IMR-90 (cell line): Measurements from ENCODE around the gene WWC2. TPM values are rescaled to one million over a fixed set of nuclear protein-coding genes. Genes with fewer than 3 reads are reported as not detected.

Source experiments
- ATAC-seq: fragments of 200-7000 bp; cut with Tn5 transposase; 2 replicates; pipeline ENCODE4 v1.9.1; 2020; ENCODE audit warnings: low read depth, mild to moderate bottlenecking, moderate library complexity
- BruUV-seq: library from RNA; stranded (reverse); fragments of 400-500 nt; replicated peaks from 2 replicates; lab custom pipeline; 2021; lab: Mats Ljungman, UMichigan
- CTCF ChIA-PET: fragments of 300-600 bp; formaldehyde crosslinking; extraction: SDS; loops from one replicate; lab custom pipeline; 2021; ENCODE audit warnings: antibody characterized with exemption; lab: Yijun Ruan, JAX
- POLR2A ChIA-PET: fragments of 300-600 bp; sonication (Branson Sonifier 250); formaldehyde crosslinking; loops from one replicate; lab custom pipeline; 2022; ENCODE audit warnings: antibody characterized with exemption; ENCODE audit not compliant: unreplicated experiment; lab: Charles Lee
- DNase-seq: peaks from one replicate; pipeline ENCODE4 v3.0.0; 2013
- H2AFZ ChIP-seq: replicated peaks from 2 replicates; pipeline ENCODE3; 2013; ENCODE audit warnings: low read length, mild to moderate bottlenecking; ENCODE audit not compliant: poor library complexity
- H2AK5ac ChIP-seq: 2 replicates; pipeline ENCODE4 v1.6.1; 2013; ENCODE audit warnings: low read depth, low read length, inconsistent platforms
- H2AK9ac ChIP-seq: replicated peaks from 2 replicates; pipeline ENCODE3; 2013; ENCODE audit warnings: mild to moderate bottlenecking, low read depth, low read length, moderate library complexity; ENCODE audit not compliant: poor library complexity
- H2BK120ac ChIP-seq: 2 replicates; pipeline ENCODE4 v1.6.1; 2013; ENCODE audit warnings: low read depth, low read length, inconsistent platforms
- H2BK15ac ChIP-seq: 3 replicates; pipeline ENCODE4 v1.6.1; 2013; ENCODE audit warnings: low read depth, low read length, inconsistent platforms
- H2BK20ac ChIP-seq: 2 replicates; pipeline ENCODE4 v1.6.1; 2013; ENCODE audit warnings: low read depth, mild to moderate bottlenecking, inconsistent platforms, low read length, moderate library complexity
- H2BK5ac ChIP-seq: 2 replicates; pipeline ENCODE4 v1.6.1; 2013; ENCODE audit warnings: mild to moderate bottlenecking, low read depth, low read length, inconsistent platforms; ENCODE audit not compliant: poor library complexity, severe bottlenecking
- H3K14ac ChIP-seq: replicated peaks from 2 replicates; pipeline ENCODE4 v1.6.1; 2013; ENCODE audit warnings: low read depth, low read length, inconsistent platforms
- H3K18ac ChIP-seq: 2 replicates; pipeline ENCODE4 v1.6.1; 2013; ENCODE audit warnings: low read depth, low read length, control low read depth
- H3K23ac ChIP-seq: 2 replicates; pipeline ENCODE4 v1.6.1; 2013; ENCODE audit warnings: low read depth, low read length, inconsistent platforms
- H3K27ac ChIP-seq: 2 replicates; pipeline ENCODE4 v1.5.1; 2013; ENCODE audit warnings: mild to moderate bottlenecking, control low read depth, low read length; ENCODE audit not compliant: insufficient read depth
- H3K27me3 ChIP-seq: 2 replicates; pipeline ENCODE4 v1.6.1; 2013; ENCODE audit warnings: low read length; ENCODE audit not compliant: control insufficient read depth, insufficient read depth
- H3K36me3 ChIP-seq: 2 replicates; pipeline ENCODE4 v1.6.1; 2013; ENCODE audit warnings: low read length, mixed read lengths; ENCODE audit not compliant: control insufficient read depth, insufficient read depth
- H3K4ac ChIP-seq: 2 replicates; pipeline ENCODE4 v1.6.1; 2013; ENCODE audit warnings: low read depth, low read length, inconsistent platforms
- H3K4me1 ChIP-seq: 2 replicates; pipeline ENCODE4 v1.6.1; 2013; ENCODE audit warnings: low read length, mixed read lengths; ENCODE audit not compliant: control insufficient read depth, insufficient read depth
- H3K4me2 ChIP-seq: 2 replicates; pipeline ENCODE4 v1.6.1; 2013; ENCODE audit warnings: low read depth, mild to moderate bottlenecking, control low read depth, low read length, moderate library complexity
- H3K4me3 ChIP-seq: 2 replicates; pipeline ENCODE4 v1.5.1; 2013; ENCODE audit warnings: low read depth, mild to moderate bottlenecking, control low read depth, low read length, moderate library complexity; ENCODE audit not compliant: insufficient read depth
- H3K56ac ChIP-seq: 2 replicates; pipeline ENCODE4 v1.6.1; 2013; ENCODE audit warnings: low read length, inconsistent platforms; ENCODE audit not compliant: insufficient read depth; ENCODE audit errors: extremely low read depth
- H3K79me1 ChIP-seq, 2 experiments: 2 replicates each; pipeline ENCODE4 v1.6.1; 2013; ENCODE audit warnings: low read length in 2 of 2, inconsistent platforms in 1 of 2, low read depth in 1 of 2
- H3K9ac ChIP-seq: 2 replicates; pipeline ENCODE4 v1.6.1; 2013; ENCODE audit warnings: low read depth, low read length, control low read depth
- H3K9me1 ChIP-seq: 2 replicates; pipeline ENCODE4 v1.6.1; 2013; ENCODE audit warnings: low read length, inconsistent platforms; ENCODE audit not compliant: insufficient read depth
- H3K9me3 ChIP-seq: 2 replicates; pipeline ENCODE4 v1.6.1; 2013; ENCODE audit warnings: low read length; ENCODE audit not compliant: control insufficient read depth, insufficient read depth
- H4K20me1 ChIP-seq: 2 replicates; pipeline ENCODE4 v1.6.1; 2013; ENCODE audit warnings: low read length, inconsistent platforms; ENCODE audit not compliant: insufficient read depth
- H4K5ac ChIP-seq: 2 replicates; pipeline ENCODE4 v1.6.1; 2013; ENCODE audit warnings: mild to moderate bottlenecking, low read depth, low read length, control low read depth
- H4K8ac ChIP-seq, 2 experiments: 2 replicates each; pipeline ENCODE4 v1.6.1; 2013; ENCODE audit warnings: low read depth in 2 of 2, low read length in 2 of 2, control low read depth in 1 of 2, inconsistent platforms in 1 of 2
- H4K91ac ChIP-seq: 2 replicates; pipeline ENCODE4 v1.6.1; 2013; ENCODE audit warnings: low read depth, low read length, inconsistent platforms; ENCODE audit not compliant: insufficient read depth
- BHLHE40 ChIP-seq: fragments of 150-350 bp; IDR thresholded peaks from 2 replicates; pipeline ENCODE4 v1.6.1; 2016; ENCODE audit warnings: mild to moderate bottlenecking, low read depth, low read length
- POLR2A ChIP-seq: IDR thresholded peaks from 2 replicates; pipeline ENCODE4 v1.6.1; 2012; ENCODE audit warnings: mild to moderate bottlenecking, low read depth, low read length
- SMC3 ChIP-seq: fragments of 150-350 bp; IDR thresholded peaks from 2 replicates; pipeline ENCODE4 v1.6.1; 2016; ENCODE audit warnings: low read depth, mild to moderate bottlenecking, antibody characterized with exemption, low read length, moderate library complexity
- WGBS, 2 experiments: methylation state at CpG; one replicate each; pipeline versions ENCODE4 v1.1.5 to v1.1.7; 2013; ENCODE audit warnings: missing lambda C conversion rate in 2 of 2; ENCODE audit not compliant: insufficient read length in 1 of 2; ENCODE audit errors: extremely low coverage in 2 of 2; 5-methylcytosine and 5-hydroxymethylcytosine counted together
- dilution Hi-C: fragments of 300-500 bp; cut with HindIII; formaldehyde crosslinking; loops from one replicate; pipeline ENCODE4 v1.14.3; 2018; ENCODE audit warnings: low sequenced_read_pairs; ENCODE audit not compliant: unreplicated experiment
- in situ Hi-C: fragments of 300-500 bp; cut with MboI; formaldehyde crosslinking; loops from 3 replicates; pipeline ENCODE4 v1.14.3; 2019; ENCODE audit warnings: low sequenced_read_pairs, inconsistent platforms, mixed read lengths
- intact Hi-C: fragments of 100-400 bp; cut with micrococcal nuclease; formaldehyde crosslinking; loops from 2 replicates; pipeline ENCODE4 v1.10.0; 2022
- polyA plus RNA-seq, 3 experiments: library from polyadenylated mRNA; depleted of rRNA; stranded (reverse); fragments of >200 nt; gene quantifications; 2 replicates each; pipeline ENCODE4 v1.2.3, GENCODE V29; 2012; ENCODE audit warnings: low replicate concordance in 1 of 3
- total RNA-seq: library from RNA; depleted of rRNA; stranded (reverse); fragments of >200 nt; gene quantifications from 2 replicates; pipeline ENCODE4 v1.2.3, GENCODE V29; 2012

The WWC2 gene
- total and polyA plus RNA-seq, 2 of the 4 experiments (the other 2 are of a cell fraction) = 26.6 to 27.4 TPM

GRCh38 chr4:183260491-183261151 is 161.6 kb downstream of the WWC2 start:
- no TSS peak for BruUV-seq
- Histone ChIP-seq H3K4me1 (peaks cover 23% of the 10 kb centered on the region), H2BK120ac (no peak overlapping the region), H2AK9ac (no peak overlapping the region), H2AFZ (no peak overlapping the region), H3K4me3 (no peak overlapping the region), H4K5ac (no peak overlapping the region), H4K91ac (no peak overlapping the region), H2AK5ac (no peak overlapping the region), H2BK15ac (no peak overlapping the region), H2BK5ac (no peak overlapping the region), H3K79me1 (peaks cover 0 to 38% of the 10 kb centered on the region in 2 experiments), H3K9me1 (peaks cover 14% of the 10 kb centered on the region), H3K27ac (no peak overlapping the region), H3K14ac (no peak overlapping the region), H2BK20ac (no peak overlapping the region), H3K4ac (no peak overlapping the region), H3K56ac (no peak overlapping the region), H3K4me2 (no peak overlapping the region), H3K9ac (no peak overlapping the region), H3K23ac (no peak overlapping the region), H3K36me3 (peaks cover 22% of the 10 kb centered on the region), H3K9me3 (no peaks in the 10 kb centered on the region), H3K18ac (no peak overlapping the region), H4K8ac (no peak overlapping the region), H3K27me3 (no peaks in the 10 kb centered on the region), H4K20me1 (no peaks in the 10 kb centered on the region)
- in situ Hi-C loops (loop anchor here (25.0 kb wide), 1 partner anchor 798 kb away; no protein-coding TSS in a partner anchor), dilution Hi-C loops (loop anchor here (25.0 kb wide), 1 partner anchor 348 kb away; the partner anchor contains the start of gene DCTD), intact Hi-C loops (loop anchor here (5.0 to 10.0 kb wide), 2 partner anchors 453 to 776 kb away; no protein-coding TSS in a partner anchor)
- no CpG with 5 or more reads among the region's 10 CpGs for WGBS, 2 experiments
- TF ChIP-seq POLR2A = no peak
- no peak for TF ChIP-seq BHLHE40
- TF ChIP-seq SMC3 = no peak
- ChIA-PET CTCF (interaction anchor here (0.6 to 1.5 kb wide), 2 partner anchors 114 to 187 kb away, joined by 3 to 6 read pairs; no protein-coding TSS in a partner anchor), POLR2A (no interaction called here)
- DNase-seq = no peak
- no peak for ATAC-seq
